Measurements from ENCODE around the gene MRPL19.
A peak's percentile ranks its signal among the peaks of the same experiment; 100 is the strongest.

Gene MRPL19

DNA sequence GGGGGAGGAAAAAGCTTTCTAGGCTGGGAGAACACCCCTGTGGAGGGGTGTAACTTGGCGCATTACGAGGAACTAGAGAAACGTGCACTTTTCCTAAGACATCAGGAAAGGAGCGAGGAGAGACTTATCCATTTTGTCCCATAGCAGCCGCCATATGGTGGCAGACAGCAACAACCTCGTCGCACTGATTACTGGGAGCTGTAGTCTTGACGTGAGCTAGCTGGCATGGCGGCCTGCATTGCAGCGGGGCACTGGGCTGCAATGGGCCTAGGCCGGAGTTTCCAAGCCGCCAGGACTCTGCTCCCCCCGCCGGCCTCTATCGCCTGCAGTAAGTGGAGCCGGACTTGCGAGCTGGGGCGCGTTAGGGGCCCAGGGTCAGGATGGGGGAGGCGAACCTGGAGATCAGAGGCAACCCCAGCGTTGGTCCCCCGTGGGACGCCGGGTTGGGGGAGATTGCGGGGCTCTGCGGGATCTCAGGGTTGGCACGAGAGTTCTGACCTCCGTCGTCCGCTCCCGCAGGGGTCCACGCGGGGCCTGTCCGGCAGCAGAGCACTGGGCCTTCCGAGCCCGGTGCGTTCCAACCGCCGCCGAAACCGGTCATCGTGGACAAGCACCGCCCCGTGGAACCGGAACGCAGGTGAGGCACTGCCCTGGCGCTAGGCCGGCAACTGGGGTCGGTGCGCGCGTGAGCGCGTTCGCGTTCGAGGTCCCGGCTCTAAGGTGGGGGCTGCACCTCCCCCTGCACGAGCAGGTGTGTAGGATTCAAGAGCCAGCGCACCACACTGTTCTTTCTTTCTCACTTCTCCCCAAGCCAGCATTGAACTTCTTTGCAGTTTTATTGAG lies at the start of gene MRPL19:
TSS of gene MRPL19 (plus strand) at position 201 of the 843 bp plus-strand sequence. CDS start at position 226, 25 bp downstream.
- peak within 1 kb of the TSS; percentile 74 for H3K4me3 ChIP-seq (ENCODE audit: low read length)
- no peaks in the 10 kb centered on the region for H3K9me3 ChIP-seq (ENCODE audit: control insufficient read depth, low read length)
- peaks cover 6% of the 10 kb centered on the region for H3K36me3 ChIP-seq (ENCODE audit: control insufficient read depth, insufficient read depth, low read length)
- no peaks in the 10 kb centered on the region for H3K4me1 ChIP-seq (ENCODE audit: control insufficient read depth, insufficient read depth, low read length)
- H3K9ac ChIP-seq (ENCODE audit: low read length), result peak within 1 kb of the TSS; percentile 84
- no peaks in the 10 kb centered on the region for H3K27me3 ChIP-seq (ENCODE audit: control insufficient read depth, insufficient read depth, low read length)

- H3K27me3 ChIP-seq (ENCODE audit: control insufficient read depth, insufficient read depth, low read length), result no peaks in the 10 kb centered on the region
- no peaks in the 10 kb centered on the region for H3K4me1 ChIP-seq (ENCODE audit: control insufficient read depth, insufficient read depth, low read length)
- no peak overlapping the region for H3K4me3 ChIP-seq (ENCODE audit: low read length)
- no peaks in the 10 kb centered on the region for H3K9me3 ChIP-seq (ENCODE audit: control insufficient read depth, low read length)
- no peak overlapping the region for H3K9ac ChIP-seq (ENCODE audit: low read length)
- H3K36me3 ChIP-seq (ENCODE audit: control insufficient read depth, insufficient read depth, low read length), result no peaks in the 10 kb centered on the region
Observed at GRCh38 chr2:75596784-75597183, 49.8 kb upstream of the MRPL19 start.

- Histone ChIP-seq H3K9me3 (ENCODE audit: control insufficient read depth, low read length) (no peaks in the 10 kb centered on the region), H3K4me3 (ENCODE audit: low read length) (no peak overlapping the region), H3K9ac (ENCODE audit: low read length) (no peak overlapping the region), H3K4me1 (ENCODE audit: control insufficient read depth, insufficient read depth, low read length) (no peaks in the 10 kb centered on the region), H3K27me3 (ENCODE audit: control insufficient read depth, insufficient read depth, low read length) (no peaks in the 10 kb centered on the region), H3K36me3 (ENCODE audit: control insufficient read depth, insufficient read depth, low read length) (no peaks in the 10 kb centered on the region)
Observed at GRCh38 chr2:75597949-75598348, 48.6 kb upstream of the MRPL19 start.

DNA sequence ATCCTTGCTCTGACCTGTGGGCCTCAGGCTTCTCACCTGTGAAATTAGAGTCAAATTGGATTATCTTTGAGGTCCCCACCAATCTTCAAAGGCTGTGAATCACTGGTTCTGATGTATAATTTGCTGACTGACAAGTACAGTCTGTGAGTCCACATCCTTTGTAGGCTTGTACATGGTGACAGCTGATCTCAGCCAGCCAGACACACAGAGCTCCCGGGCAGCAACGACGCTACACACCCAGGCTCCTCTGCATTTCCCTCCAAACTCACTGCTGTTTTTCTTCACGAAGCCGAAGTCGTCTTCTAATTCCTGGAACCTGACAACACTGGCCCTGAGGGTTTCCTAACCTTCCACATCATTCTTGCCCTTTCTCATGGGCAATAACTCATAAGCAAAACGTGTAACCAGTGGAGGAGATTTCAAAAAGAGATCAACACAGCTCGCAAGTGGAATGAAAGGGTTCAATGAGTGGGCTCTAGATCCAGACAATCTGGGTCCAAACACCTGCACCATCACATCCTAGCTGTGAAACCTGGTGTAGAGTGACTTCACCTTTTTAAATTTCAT lies 47.9 kb upstream of the MRPL19 start:
- no peak overlapping the region for H3K4me3 ChIP-seq (ENCODE audit: low read length)
- H3K9ac ChIP-seq (ENCODE audit: low read length), result no peak overlapping the region
- no peaks in the 10 kb centered on the region for H3K9me3 ChIP-seq (ENCODE audit: control insufficient read depth, low read length)
- H3K4me1 ChIP-seq (ENCODE audit: control insufficient read depth, insufficient read depth, low read length), result no peaks in the 10 kb centered on the region
- H3K36me3 ChIP-seq (ENCODE audit: control insufficient read depth, insufficient read depth, low read length), result no peaks in the 10 kb centered on the region
- no peaks in the 10 kb centered on the region for H3K27me3 ChIP-seq (ENCODE audit: control insufficient read depth, insufficient read depth, low read length)

GRCh38 chr2:75600461-75601011 lies 46.0 kb upstream of the MRPL19 start:
- no peaks in the 10 kb centered on the region for H3K9me3 ChIP-seq (ENCODE audit: control insufficient read depth, low read length)
- H3K27me3 ChIP-seq (ENCODE audit: control insufficient read depth, insufficient read depth, low read length), result no peaks in the 10 kb centered on the region
- no peak overlapping the region for H3K4me3 ChIP-seq (ENCODE audit: low read length)
- no peaks in the 10 kb centered on the region for H3K36me3 ChIP-seq (ENCODE audit: control insufficient read depth, insufficient read depth, low read length)
- no peak overlapping the region for H3K9ac ChIP-seq (ENCODE audit: low read length)
- H3K4me1 ChIP-seq (ENCODE audit: control insufficient read depth, insufficient read depth, low read length), result no peaks in the 10 kb centered on the region

- Histone ChIP-seq H3K9me3 (ENCODE audit: control insufficient read depth, low read length) (no peaks in the 10 kb centered on the region), H3K36me3 (ENCODE audit: control insufficient read depth, insufficient read depth, low read length) (no peaks in the 10 kb centered on the region), H3K4me1 (ENCODE audit: control insufficient read depth, insufficient read depth, low read length) (no peaks in the 10 kb centered on the region), H3K4me3 (ENCODE audit: low read length) (no peak overlapping the region), H3K27me3 (ENCODE audit: control insufficient read depth, insufficient read depth, low read length) (no peaks in the 10 kb centered on the region), H3K9ac (ENCODE audit: low read length) (no peak overlapping the region)
Observed at GRCh38 chr2:75602724-75603342, 43.8 kb upstream of the MRPL19 start.

GRCh38 chr2:75603477-75603876 lies 43.1 kb upstream of the MRPL19 start:
- H3K4me1 ChIP-seq (ENCODE audit: control insufficient read depth, insufficient read depth, low read length), result no peaks in the 10 kb centered on the region
- H3K27me3 ChIP-seq (ENCODE audit: control insufficient read depth, insufficient read depth, low read length), result peaks cover 4% of the 10 kb centered on the region
- no peak overlapping the region for H3K9ac ChIP-seq (ENCODE audit: low read length)
- H3K4me3 ChIP-seq (ENCODE audit: low read length), result no peak overlapping the region
- H3K36me3 ChIP-seq (ENCODE audit: control insufficient read depth, insufficient read depth, low read length), result no peaks in the 10 kb centered on the region
- H3K9me3 ChIP-seq (ENCODE audit: control insufficient read depth, low read length), result no peaks in the 10 kb centered on the region

DNA sequence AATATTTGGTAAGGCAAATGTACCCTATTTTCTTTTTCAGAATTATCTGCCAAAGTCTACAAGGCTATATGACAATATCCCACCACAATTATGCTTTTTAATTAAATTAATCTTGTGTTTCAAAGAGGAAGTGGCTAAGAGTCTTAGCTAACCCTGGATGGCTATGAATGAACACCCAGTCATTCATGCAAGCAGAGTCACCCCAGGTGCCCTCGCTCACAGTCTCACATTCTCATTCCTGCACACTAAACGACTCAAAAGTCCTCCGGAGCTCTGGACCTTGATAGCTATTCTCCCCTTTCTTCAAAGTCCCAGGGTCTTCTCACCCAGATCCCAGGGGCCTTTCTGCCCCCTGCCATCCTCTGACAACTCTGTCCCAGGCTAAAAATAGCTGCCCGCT lies 42.1 kb upstream of the MRPL19 start:
- Histone ChIP-seq H3K27me3 (ENCODE audit: control insufficient read depth, insufficient read depth, low read length) (peaks cover 14% of the 10 kb centered on the region), H3K9ac (ENCODE audit: low read length) (no peak overlapping the region), H3K4me1 (ENCODE audit: control insufficient read depth, insufficient read depth, low read length) (no peaks in the 10 kb centered on the region), H3K4me3 (ENCODE audit: low read length) (no peak overlapping the region), H3K9me3 (ENCODE audit: control insufficient read depth, low read length) (no peaks in the 10 kb centered on the region), H3K36me3 (ENCODE audit: control insufficient read depth, insufficient read depth, low read length) (no peaks in the 10 kb centered on the region)

GRCh38 chr2:75605770-75606529 lies 40.6 kb upstream of the MRPL19 start:
- H3K9ac ChIP-seq (ENCODE audit: low read length), result no peak overlapping the region

GRCh38 chr2:75606761-75607399 lies 39.7 kb upstream of the MRPL19 start:
- H3K36me3 ChIP-seq (ENCODE audit: control insufficient read depth, insufficient read depth, low read length), result no peaks in the 10 kb centered on the region
- H3K9ac ChIP-seq (ENCODE audit: low read length), result no peak overlapping the region
- peaks cover 24% of the 10 kb centered on the region for H3K27me3 ChIP-seq (ENCODE audit: control insufficient read depth, insufficient read depth, low read length)
- no peaks in the 10 kb centered on the region for H3K9me3 ChIP-seq (ENCODE audit: control insufficient read depth, low read length)
- H3K4me1 ChIP-seq (ENCODE audit: control insufficient read depth, insufficient read depth, low read length), result no peaks in the 10 kb centered on the region
- no peak overlapping the region for H3K4me3 ChIP-seq (ENCODE audit: low read length)

More at GRCh38 chr2:75605770-75606529, 40.6 kb upstream of the MRPL19 start:
- Histone ChIP-seq H3K4me3 (ENCODE audit: low read length) (no peak overlapping the region), H3K4me1 (ENCODE audit: control insufficient read depth, insufficient read depth, low read length) (no peaks in the 10 kb centered on the region), H3K27me3 (ENCODE audit: control insufficient read depth, insufficient read depth, low read length) (peaks cover 24% of the 10 kb centered on the region), H3K9me3 (ENCODE audit: control insufficient read depth, low read length) (no peaks in the 10 kb centered on the region), H3K36me3 (ENCODE audit: control insufficient read depth, insufficient read depth, low read length) (no peaks in the 10 kb centered on the region)

DNA sequence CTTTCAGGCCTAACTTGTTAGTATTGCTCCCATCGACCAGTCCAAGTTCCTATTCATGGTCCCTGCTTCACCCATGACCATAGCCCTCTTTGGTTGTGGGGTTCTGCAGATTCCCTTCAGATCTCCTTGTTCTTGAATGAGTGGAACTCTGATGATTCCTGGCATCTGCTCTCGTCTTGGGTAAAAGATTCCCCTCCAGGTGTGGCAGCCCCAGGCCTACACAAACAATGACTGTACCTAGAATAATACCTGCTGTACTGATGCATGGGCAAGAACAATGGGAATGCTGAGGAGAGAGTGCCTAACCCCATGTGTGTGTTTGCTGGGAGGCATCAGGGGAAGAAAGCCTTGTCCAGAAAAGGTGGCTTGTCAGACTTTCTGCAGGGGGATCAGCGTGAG lies 39.2 kb upstream of the MRPL19 start:
- no peaks in the 10 kb centered on the region for H3K36me3 ChIP-seq (ENCODE audit: control insufficient read depth, insufficient read depth, low read length)
- H3K9ac ChIP-seq (ENCODE audit: low read length), result no peak overlapping the region
- H3K4me1 ChIP-seq (ENCODE audit: control insufficient read depth, insufficient read depth, low read length), result no peaks in the 10 kb centered on the region
- no peak overlapping the region for H3K4me3 ChIP-seq (ENCODE audit: low read length)
- peaks cover 24% of the 10 kb centered on the region for H3K27me3 ChIP-seq (ENCODE audit: control insufficient read depth, insufficient read depth, low read length)
- H3K9me3 ChIP-seq (ENCODE audit: control insufficient read depth, low read length), result no peaks in the 10 kb centered on the region
